Trophoblast cell (in vitro differentiated cells and primary cell): ENCODE results near the gene CAPN1.
"Not testable (repeated sequence)": the region's sequence is repeated elsewhere in the genome, so short reads cannot be mapped to it uniquely, and the experiment has no call there.

Source experiments
- DNase-seq, 2 donors: peaks; one replicate each; pipeline ENCODE4 v3.0.0-alpha.2; 2016
- H2AFZ ChIP-seq: 2 replicates; pipeline ENCODE4 v1.6.1; 2013; ENCODE audit warnings: low read length, moderate library complexity, mild to moderate bottlenecking; ENCODE audit not compliant: insufficient read depth, poor library complexity
- H2AK5ac ChIP-seq: 2 replicates; pipeline ENCODE4 v1.6.1; 2013; ENCODE audit warnings: mild to moderate bottlenecking, low read length
- H2BK120ac ChIP-seq: 2 replicates; pipeline ENCODE4 v1.6.1; 2013; ENCODE audit warnings: low read length, mild to moderate bottlenecking, moderate library complexity; ENCODE audit not compliant: insufficient read depth, poor library complexity
- H2BK12ac ChIP-seq: 2 replicates; pipeline ENCODE4 v1.6.1; 2013; ENCODE audit warnings: mild to moderate bottlenecking, low read length, moderate library complexity
- H2BK5ac ChIP-seq: 2 replicates; pipeline ENCODE4 v1.6.1; 2013; ENCODE audit warnings: low read length, low read depth, moderate library complexity, mild to moderate bottlenecking; ENCODE audit not compliant: poor library complexity
- H3K14ac ChIP-seq: 2 replicates; pipeline ENCODE4 v1.6.1; 2013; ENCODE audit warnings: mild to moderate bottlenecking, low read length
- H3K18ac ChIP-seq: 2 replicates; pipeline ENCODE4 v1.6.1; 2013; ENCODE audit warnings: mild to moderate bottlenecking, low read length
- H3K23ac ChIP-seq: 2 replicates; pipeline ENCODE4 v1.6.1; 2013; ENCODE audit warnings: low read length
- H3K27ac ChIP-seq: 2 replicates; pipeline ENCODE4 v1.5.1; 2013; ENCODE audit warnings: low read depth, mild to moderate bottlenecking, inconsistent platforms, low read length, moderate library complexity
- H3K27me3 ChIP-seq: 2 replicates; pipeline ENCODE4 v1.6.1; 2013; ENCODE audit warnings: inconsistent platforms, mild to moderate bottlenecking, low read length, moderate library complexity; ENCODE audit not compliant: insufficient read depth
- H3K36me3 ChIP-seq, 2 experiments: 1 replicate in 1 of 2; 2 replicates in 1 of 2; pipeline ENCODE4 v1.6.1; 2013; ENCODE audit warnings: low read length in 2 of 2, mild to moderate bottlenecking in 2 of 2, moderate library complexity in 1 of 2; ENCODE audit not compliant: insufficient read depth in 2 of 2, control insufficient read depth in 1 of 2
- H3K4ac ChIP-seq: 2 replicates; pipeline ENCODE4 v1.6.1; 2013; ENCODE audit warnings: low read depth, mild to moderate bottlenecking, low read length, moderate library complexity
- H3K4me1 ChIP-seq, 2 experiments: 1 replicate in 1 of 2; 2 replicates in 1 of 2; pipeline ENCODE4 v1.6.1; 2013; ENCODE audit warnings: low read length in 2 of 2, mild to moderate bottlenecking in 2 of 2, moderate library complexity in 1 of 2; ENCODE audit not compliant: insufficient read depth in 2 of 2, control insufficient read depth in 1 of 2
- H3K4me2 ChIP-seq: 2 replicates; pipeline ENCODE4 v1.6.1; 2013; ENCODE audit warnings: inconsistent platforms, mild to moderate bottlenecking, low read length, moderate library complexity
- H3K4me3 ChIP-seq: 2 replicates; pipeline ENCODE4 v1.5.1; 2013; ENCODE audit warnings: mild to moderate bottlenecking, low read depth, low read length, inconsistent platforms
- H3K79me1 ChIP-seq: one replicate; pipeline ENCODE4 v1.6.1; 2013; ENCODE audit warnings: low read length
- H3K79me2 ChIP-seq: 2 replicates; pipeline ENCODE4 v1.6.1; 2013; ENCODE audit warnings: low read length, mild to moderate bottlenecking; ENCODE audit not compliant: control insufficient read depth, insufficient read depth, poor library complexity
- H3K9ac ChIP-seq: 2 replicates; pipeline ENCODE4 v1.6.1; 2013; ENCODE audit warnings: mild to moderate bottlenecking, low read length
- H3K9me3 ChIP-seq: 2 replicates; pipeline ENCODE4 v1.6.1; 2013; ENCODE audit warnings: low read depth, mild to moderate bottlenecking, control low read depth, inconsistent platforms, low read length; ENCODE audit not compliant: insufficient read depth
- H4K12ac ChIP-seq: 2 replicates; pipeline ENCODE4 v1.6.1; 2013; ENCODE audit warnings: low read depth, mild to moderate bottlenecking, low read length, moderate library complexity
- H4K8ac ChIP-seq: 2 replicates; pipeline ENCODE4 v1.6.1; 2013; ENCODE audit warnings: low read depth, mild to moderate bottlenecking, low read length, moderate library complexity
- H4K91ac ChIP-seq: one replicate; pipeline ENCODE4 v1.6.1; 2013; ENCODE audit warnings: low read depth, mild to moderate bottlenecking, low read length, moderate library complexity
- WGBS: extraction: QIAGEN DNeasy Blood & Tissue Kit; methylation state at CpG from one replicate; pipeline ENCODE4 v1.1.7; 2013; ENCODE audit warnings: missing lambda C conversion rate; ENCODE audit not compliant: insufficient read length, insufficient coverage; ENCODE audit errors: extremely low coverage; 5-methylcytosine and 5-hydroxymethylcytosine counted together

The CAPN1 gene

GRCh38 chr11:65141896-65142494 is 39.7 kb upstream of the CAPN1 start:
- Histone ChIP-seq H2BK5ac (no peak overlapping the region), H3K14ac (no peak overlapping the region), H2AFZ (no peak overlapping the region), H3K79me1 (no peaks in the 10 kb centered on the region), H3K9me3 (peaks cover 2% of the 10 kb centered on the region), H4K91ac (no peak overlapping the region), H3K4me1 (no peaks in the 10 kb centered on the region), H3K4me2 (no peak overlapping the region), H4K8ac (no peak overlapping the region), H3K18ac (no peak overlapping the region), H3K23ac (no peak overlapping the region), H3K4me3 (no peak overlapping the region), H3K9ac (no peak overlapping the region), H3K27ac (no peak overlapping the region), H3K4ac (no peak overlapping the region), H3K36me3 (no peaks in the 10 kb centered on the region), H3K27me3 (no peaks in the 10 kb centered on the region), H2BK120ac (no peak overlapping the region), H2BK12ac (no peak overlapping the region), H3K79me2 (no peaks in the 10 kb centered on the region), H2AK5ac (no peak overlapping the region), H4K12ac (no peak overlapping the region)
- DNase-seq = no peak
- WGBS = no CpG with 5 or more reads among the region's 7 CpGs

GRCh38 chr11:65147352-65148075 is 34.2 kb upstream of the CAPN1 start:
- H2BK120ac ChIP-seq = no peak overlapping the region
- H3K4me1 ChIP-seq = no peaks in the 10 kb centered on the region
- no peak overlapping the region for H3K4ac ChIP-seq
- H3K18ac ChIP-seq = no peak overlapping the region
- H3K9ac ChIP-seq = no peak overlapping the region
- no peak overlapping the region for H3K4me2 ChIP-seq
- H2BK12ac ChIP-seq = no peak overlapping the region
- H4K12ac ChIP-seq = no peak overlapping the region
- no peaks in the 10 kb centered on the region for H3K36me3 ChIP-seq
- no peak overlapping the region for H3K14ac ChIP-seq
- H4K8ac ChIP-seq = no peak overlapping the region
- no peak overlapping the region for H3K27ac ChIP-seq
- H2BK5ac ChIP-seq = no peak overlapping the region
- H2AFZ ChIP-seq = no peak overlapping the region
- H2AK5ac ChIP-seq = no peak overlapping the region
- no peak overlapping the region for H3K4me3 ChIP-seq
- no peaks in the 10 kb centered on the region for H3K79me2 ChIP-seq
- no CpG with 5 or more reads among the region's 2 CpGs for WGBS
- no peak overlapping the region for H3K23ac ChIP-seq
- no peak overlapping the region for H4K91ac ChIP-seq
- no peak for DNase-seq
- H3K9me3 ChIP-seq = peaks cover 2% of the 10 kb centered on the region
- no peaks in the 10 kb centered on the region for H3K27me3 ChIP-seq
- no peaks in the 10 kb centered on the region for H3K79me1 ChIP-seq

GRCh38 chr11:65148657-65149056 is 33.1 kb upstream of the CAPN1 start:
- Histone ChIP-seq H3K18ac (no peak overlapping the region), H4K91ac (no peak overlapping the region), H2AK5ac (no peak overlapping the region), H3K4me1 (no peaks in the 10 kb centered on the region), H3K27ac (no peak overlapping the region), H3K79me1 (no peaks in the 10 kb centered on the region), H3K9me3 (peaks cover 2% of the 10 kb centered on the region), H4K12ac (no peak overlapping the region), H2AFZ (no peak overlapping the region), H3K4ac (no peak overlapping the region), H2BK120ac (no peak overlapping the region), H3K36me3 (no peaks in the 10 kb centered on the region), H3K27me3 (no peaks in the 10 kb centered on the region), H3K79me2 (no peaks in the 10 kb centered on the region), H2BK12ac (no peak overlapping the region), H2BK5ac (no peak overlapping the region), H3K4me2 (no peak overlapping the region), H3K23ac (no peak overlapping the region), H3K9ac (no peak overlapping the region), H4K8ac (no peak overlapping the region), H3K4me3 (no peak overlapping the region), H3K14ac (no peak overlapping the region)
- WGBS = no CpG with 5 or more reads among the region's 5 CpGs
- DNase-seq = no peak

- not testable (repeated sequence) for H3K79me2 ChIP-seq, H3K27ac ChIP-seq, H3K4me2 ChIP-seq, H3K79me1 ChIP-seq, H2BK5ac ChIP-seq, H3K4me3 ChIP-seq, H3K27me3 ChIP-seq, H2BK120ac ChIP-seq, H3K14ac ChIP-seq, H3K4ac ChIP-seq, H3K4me1 ChIP-seq, H4K12ac ChIP-seq, H3K23ac ChIP-seq, H2BK12ac ChIP-seq, H2AK5ac ChIP-seq, H3K9me3 ChIP-seq, H3K18ac ChIP-seq, H3K9ac ChIP-seq, H4K91ac ChIP-seq, H3K36me3 ChIP-seq, H2AFZ ChIP-seq, DNase-seq, H4K8ac ChIP-seq
- WGBS = no CpG with 5 or more reads among the region's 10 CpGs
These were observed 31.6 kb upstream of the CAPN1 start for GRCh38 chr11:65150131-65150508.
